Spleen (tissue), 7 donors: ENCODE results near the gene MICAL2.

Experiments
- CTCF ChIP-seq, 11 experiments: fragments of 200-600 bp in 7 of 11; fragments of 450-650 bp in 4 of 11; sonication (generic) in 4 of 11; IDR thresholded peaks in 8 of 11; conservative IDR thresholded peaks in 3 of 11; 1 replicate in 7 of 11; 2 replicates in 4 of 11; pipeline versions ENCODE4 v1.4.0 to v1.8.0; 2016 to 2021; ENCODE audit warnings: antibody characterized with exemption in 11 of 11, inconsistent platforms in 4 of 11, mild to moderate bottlenecking in 1 of 11
- POLR2A ChIP-seq, 3 donors: fragments of 450-650 bp; IDR thresholded peaks; one replicate each; pipeline ENCODE4 v1.5.1; 2017; ENCODE audit warnings: antibody characterized with exemption in 3 of 3, mild to moderate bottlenecking in 1 of 3
- POLR2AphosphoS5 ChIP-seq, 3 donors: sonication (generic); formaldehyde crosslinking; IDR thresholded peaks; one replicate each; pipeline ENCODE4 v1.5.1; 2017; ENCODE audit warnings: antibody characterized with exemption in 3 of 3
- donor health status: DM: no; HTN: no; CAD: no; lungs with moderate emphysema.
- donor health status: DM: no; HTN: no; CAD: no.
- donor health status: DM: no; HTN: no; CAD: no.

DNA sequence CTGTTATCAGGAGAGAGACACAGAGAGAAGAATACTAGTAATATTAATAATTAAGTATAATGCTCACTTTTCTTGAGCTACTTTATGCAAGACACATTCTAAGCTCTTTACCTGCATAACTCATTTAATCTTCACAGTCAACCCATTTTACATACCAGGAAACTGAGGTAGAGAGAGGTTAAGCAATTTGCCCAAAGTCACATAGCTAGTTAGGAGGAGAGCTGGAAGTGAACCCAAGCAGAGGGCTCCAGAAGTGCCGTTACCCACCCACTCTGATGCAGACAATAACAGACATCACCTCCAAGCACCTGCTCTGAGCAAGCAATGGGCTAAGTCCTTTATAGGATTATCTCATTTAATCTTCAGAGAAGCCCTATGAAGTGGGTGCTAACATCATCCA lies 24.8 kb downstream of the MICAL2 start:
- TF ChIP-seq CTCF (IDR thresholded peaks at IDR 0.05 in 8 of 11, conservative IDR thresholded peaks at IDR 0.05 in 3 of 11) (no peak), POLR2AphosphoS5 (IDR thresholded peaks at IDR 0.05) (no peak), POLR2A (IDR thresholded peaks at IDR 0.05) (no peak)
